HEK293T (cell line): ENCODE data around the gene FADD.

Source experiments
- CTCF ChIA-PET: fragments of 350-600 bp; formaldehyde crosslinking; extraction: SDS; loops from one replicate; lab custom pipeline; 2021; ENCODE audit warnings: antibody characterized with exemption, inconsistent platforms; lab: Yijun Ruan, JAX
- POLR2A ChIA-PET: fragments of 350-600 bp; formaldehyde crosslinking; extraction: SDS; loops from one replicate; lab custom pipeline; 2020; ENCODE audit warnings: antibody characterized with exemption, inconsistent platforms; lab: Yijun Ruan, JAX
- DNase-seq: peaks from one replicate; pipeline ENCODE4 v3.0.0; 2012; ENCODE audit warnings: mixed read lengths; ENCODE audit errors: extremely low spot score
- ARNT ChIP-seq: fragments of 450-650 bp; IDR thresholded peaks from 2 replicates; pipeline ENCODE4 v1.6.1; 2017; ENCODE audit warnings: mild to moderate bottlenecking
- BHLHE40 ChIP-seq: fragments of 450-650 bp; IDR thresholded peaks from 2 replicates; pipeline ENCODE4 v1.6.1; 2016; ENCODE audit warnings: mild to moderate bottlenecking, moderate library complexity, borderline replicate concordance
- CTBP1 ChIP-seq: fragments of 450-650 bp; IDR thresholded peaks from 2 replicates; pipeline ENCODE4 v1.6.1; 2016; ENCODE audit warnings: borderline replicate concordance
- ELF4 ChIP-seq: fragments of 450-650 bp; IDR thresholded peaks from 2 replicates; pipeline ENCODE4 v1.6.1; 2017; ENCODE audit warnings: antibody characterized with exemption
- FOXA1 ChIP-seq: fragments of 450-650 bp; IDR thresholded peaks from 2 replicates; pipeline ENCODE4 v1.6.1; 2016; ENCODE audit warnings: mild to moderate bottlenecking
- FOXK2 ChIP-seq: fragments of 450-650 bp; IDR thresholded peaks from 2 replicates; pipeline ENCODE4 v1.6.1; 2016; ENCODE audit warnings: mild to moderate bottlenecking
- FOXM1 ChIP-seq: fragments of 450-650 bp; IDR thresholded peaks from 2 replicates; pipeline ENCODE4 v1.6.1; 2017; ENCODE audit warnings: mild to moderate bottlenecking, borderline replicate concordance
- HDGF ChIP-seq: fragments of 450-650 bp; IDR thresholded peaks from 2 replicates; pipeline ENCODE4 v1.6.1; 2017; ENCODE audit warnings: antibody characterized with exemption, borderline replicate concordance
- L3MBTL2 ChIP-seq: fragments of 450-650 bp; conservative IDR thresholded peaks from 2 replicates; pipeline ENCODE4 v1.6.1; 2016; ENCODE audit warnings: mild to moderate bottlenecking
- LEF1 ChIP-seq: fragments of 450-650 bp; IDR thresholded peaks from 2 replicates; pipeline ENCODE4 v1.6.1; 2017; ENCODE audit warnings: mild to moderate bottlenecking, borderline replicate concordance
- NFRKB ChIP-seq: fragments of 450-650 bp; IDR thresholded peaks from 2 replicates; pipeline ENCODE4 v1.6.1; 2016; ENCODE audit warnings: mild to moderate bottlenecking, moderate library complexity
- PKNOX1 ChIP-seq: fragments of 450-650 bp; IDR thresholded peaks from 2 replicates; pipeline ENCODE4 v1.6.1; 2016
- SP1 ChIP-seq: fragments of 450-650 bp; IDR thresholded peaks from 2 replicates; pipeline ENCODE4 v1.6.1; 2017
- SUZ12 ChIP-seq: fragments of 450-650 bp; IDR thresholded peaks from 2 replicates; pipeline ENCODE4 v1.6.1; 2016; ENCODE audit warnings: mild to moderate bottlenecking
- TARDBP ChIP-seq: fragments of 450-650 bp; IDR thresholded peaks from 2 replicates; pipeline ENCODE4 v1.6.1; 2016
- ZNF384 ChIP-seq: fragments of 450-650 bp; IDR thresholded peaks from 2 replicates; pipeline ENCODE4 v1.6.1; 2016

Gene FADD

DNA sequence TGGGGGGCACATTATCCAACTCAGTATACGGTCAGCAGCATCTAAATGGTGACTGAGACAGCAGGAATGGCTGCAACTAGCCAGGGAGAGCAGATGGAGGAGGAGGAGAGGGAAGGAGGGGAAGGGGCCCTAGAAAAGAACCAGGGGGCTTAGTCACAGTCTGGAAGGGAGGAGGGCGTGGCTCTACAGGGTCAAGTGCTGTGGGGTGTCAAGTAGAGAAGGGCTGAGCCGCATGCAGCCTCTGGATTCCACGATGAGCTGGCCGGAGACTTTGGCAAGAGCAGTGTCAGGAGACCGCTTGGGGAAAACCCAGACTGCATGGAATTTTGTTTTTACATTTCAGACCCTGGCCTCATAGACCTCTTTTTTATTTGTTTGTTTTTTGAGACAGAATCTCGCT lies 41.6 kb downstream of the FADD start:
- DNase-seq = no peak
- POLR2A ChIA-PET = no interaction called here
- TF ChIP-seq ELF4 = no peak
- TF ChIP-seq LEF1 = no peak
- no peak for TF ChIP-seq TARDBP
- TF ChIP-seq ARNT = no peak
- no peak for TF ChIP-seq SUZ12
- TF ChIP-seq FOXK2 = no peak
- TF ChIP-seq BHLHE40 = no peak
- no peak for TF ChIP-seq L3MBTL2
- no peak for TF ChIP-seq PKNOX1
- TF ChIP-seq NFRKB = no peak
- no peak for TF ChIP-seq SP1
- no peak for TF ChIP-seq HDGF
- TF ChIP-seq CTBP1 = no peak
- CTCF ChIA-PET = no interaction called here

GRCh38 chr11:70246196-70246595 lies 43.1 kb downstream of the FADD start:
- no peak for DNase-seq
- ChIA-PET POLR2A (no interaction called here), CTCF (no interaction called here)
- no peak for TF ChIP-seq FOXA1
- no peak for TF ChIP-seq LEF1
- TF ChIP-seq HDGF = no peak
- no peak for TF ChIP-seq FOXM1
- no peak for TF ChIP-seq ELF4
- TF ChIP-seq BHLHE40 = no peak
- no peak for TF ChIP-seq PKNOX1
- no peak for TF ChIP-seq SUZ12
- TF ChIP-seq FOXK2 = no peak
- TF ChIP-seq ARNT = no peak
- no peak for TF ChIP-seq NFRKB
- TF ChIP-seq L3MBTL2 = no peak

DNA sequence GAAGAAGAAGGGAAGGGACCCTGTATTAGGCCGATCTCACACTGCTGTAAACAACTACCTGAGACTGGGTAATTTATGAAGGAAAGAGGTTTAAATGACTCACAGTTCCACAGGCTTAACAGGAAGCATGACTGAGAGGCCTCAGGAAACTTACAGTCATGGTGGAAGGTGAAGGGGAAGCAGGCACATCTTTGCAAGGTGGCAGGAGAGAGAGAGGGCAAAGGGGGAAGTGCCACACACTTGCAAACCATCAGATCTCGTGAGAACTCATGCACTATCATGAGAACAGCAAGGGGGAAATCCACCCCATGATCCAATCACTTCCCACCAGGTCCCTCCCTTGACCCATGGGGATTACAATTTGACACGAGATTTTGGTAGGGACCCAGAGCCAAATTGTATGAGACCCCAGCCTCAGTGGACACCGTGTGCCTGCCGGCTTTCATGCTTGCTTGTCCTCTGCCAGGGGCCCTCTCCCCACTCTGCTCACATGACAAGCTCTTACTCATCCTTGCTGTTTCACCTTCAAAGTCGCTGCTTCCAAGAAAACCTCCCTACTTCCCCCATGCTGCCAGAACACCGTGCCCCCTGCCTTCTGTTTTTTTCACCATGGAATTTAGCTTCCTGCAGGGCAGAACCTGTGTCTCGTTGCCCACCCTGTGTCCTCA lies 44.1 kb downstream of the FADD start:
- CTCF ChIA-PET = no interaction called here
- POLR2A ChIA-PET = no interaction called here
- DNase-seq = no peak
- TF ChIP-seq HDGF = no peak
- TF ChIP-seq CTBP1 = no peak
- TF ChIP-seq SUZ12 = no peak
- no peak for TF ChIP-seq ZNF384
- no peak for TF ChIP-seq LEF1
- TF ChIP-seq ARNT = no peak
- TF ChIP-seq FOXK2 = no peak
- TF ChIP-seq ELF4 = no peak
- no peak for TF ChIP-seq BHLHE40
- no peak for TF ChIP-seq FOXA1
- TF ChIP-seq L3MBTL2 = no peak
- TF ChIP-seq PKNOX1 = no peak
- no peak for TF ChIP-seq SP1
- no peak for TF ChIP-seq TARDBP
- TF ChIP-seq NFRKB = no peak
- no peak for TF ChIP-seq FOXM1

GRCh38 chr11:70247710-70248072 lies 44.6 kb downstream of the FADD start:
- CTCF ChIA-PET = no interaction called here
- POLR2A ChIA-PET = no interaction called here
- DNase-seq = no peak
- TF ChIP-seq TARDBP = no peak
- no peak for TF ChIP-seq FOXK2
- no peak for TF ChIP-seq PKNOX1
- TF ChIP-seq NFRKB = no peak
- TF ChIP-seq ELF4 = no peak
- no peak for TF ChIP-seq L3MBTL2

DNA sequence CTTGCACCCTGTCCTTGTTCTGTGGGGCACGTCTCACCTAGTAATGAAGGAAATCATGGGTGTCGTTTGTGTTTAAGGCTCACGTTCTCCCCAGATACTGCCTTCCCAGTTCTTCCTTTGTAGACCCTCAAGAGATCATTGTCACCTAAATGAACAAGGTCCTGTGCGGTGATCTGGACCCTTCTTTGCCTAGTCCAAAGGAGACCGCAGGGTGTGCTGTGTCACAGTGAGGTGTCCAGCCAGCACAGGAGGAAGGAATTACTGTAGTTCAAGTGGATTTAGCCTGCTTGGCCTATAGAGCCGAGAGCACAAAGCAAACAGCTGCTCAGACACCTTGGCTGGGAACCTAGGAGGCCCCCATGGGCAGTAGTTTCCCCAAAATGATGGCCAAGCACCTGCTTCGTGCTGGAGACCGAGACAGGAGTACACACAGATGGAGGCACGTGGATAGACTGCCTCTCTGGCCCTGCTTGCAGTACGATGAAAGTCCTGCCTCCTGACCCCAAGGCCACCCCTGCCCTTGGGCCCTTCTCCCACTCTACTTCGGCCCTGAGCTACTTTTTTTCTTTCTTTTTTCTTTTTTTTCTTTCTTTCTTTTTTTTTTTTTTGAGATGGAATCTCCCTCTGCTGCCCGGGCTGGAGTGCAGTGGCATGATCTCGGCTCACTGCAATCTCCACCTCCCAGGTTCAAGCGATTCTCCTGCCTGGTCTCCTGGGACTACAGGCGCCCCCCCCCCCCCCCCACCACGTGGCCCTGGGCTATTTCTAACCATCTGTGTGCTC lies 48.0 kb downstream of the FADD start:
- POLR2A ChIA-PET = no interaction called here
- TF ChIP-seq TARDBP (no peak), HDGF (no peak), BHLHE40 (no peak), CTBP1 (no peak), FOXA1 (no peak), ELF4 (no peak), FOXK2 (no peak), L3MBTL2 (no peak)
- CTCF ChIA-PET = interaction anchor here (0.6 kb wide), 1 partner anchor 171 kb away, joined by 3 read pairs; no protein-coding TSS in a partner anchor
- DNase-seq = no peak
